Urinary bladder (tissue), 4 donors: ENCODE measurements around the gene FFAR4. TPM values are rescaled to one million over a fixed set of nuclear protein-coding genes. Genes with fewer than 3 reads are reported as not detected.

Experiments used
- DNase-seq: peaks from one replicate; pipeline ENCODE4 v3.0.0-alpha.2; 2015; ENCODE audit errors: extremely low spot score
- H3K27ac ChIP-seq: one replicate; pipeline ENCODE4 v1.5.1; 2013; ENCODE audit warnings: low read depth, mild to moderate bottlenecking, moderate library complexity
- H3K36me3 ChIP-seq: one replicate; pipeline ENCODE4 v1.6.1; 2013; ENCODE audit warnings: mild to moderate bottlenecking, moderate library complexity; ENCODE audit not compliant: insufficient read depth
- H3K4me1 ChIP-seq: one replicate; pipeline ENCODE4 v1.6.1; 2013; ENCODE audit warnings: mild to moderate bottlenecking, moderate library complexity; ENCODE audit not compliant: insufficient read depth
- H3K4me3 ChIP-seq: one replicate; pipeline ENCODE4 v1.5.1; 2013; ENCODE audit warnings: low read depth, low read length
- WGBS: extraction: QIAGEN DNeasy Blood & Tissue Kit; methylation state at CpG from one replicate; pipeline ENCODE4 v1.1.7; 2013; 5-methylcytosine and 5-hydroxymethylcytosine counted together
- polyA plus RNA-seq: library from polyadenylated mRNA; stranded (reverse); fragments of 200-250 nt; gene quantifications from one replicate; pipeline ENCODE4 v1.2.3, GENCODE V29; 2013
- total RNA-seq: library from RNA; depleted of rRNA; stranded (reverse); fragments of >200 nt; gene quantifications from one replicate; pipeline ENCODE4 v1.2.3, GENCODE V29; 2014
- donor health status: healthy with polysubstance abuse.
- donor health status: healthy.

FFAR4 gene
- total and polyA plus RNA-seq, 2 donors = 0.16 to 0.25 TPM

DNA sequence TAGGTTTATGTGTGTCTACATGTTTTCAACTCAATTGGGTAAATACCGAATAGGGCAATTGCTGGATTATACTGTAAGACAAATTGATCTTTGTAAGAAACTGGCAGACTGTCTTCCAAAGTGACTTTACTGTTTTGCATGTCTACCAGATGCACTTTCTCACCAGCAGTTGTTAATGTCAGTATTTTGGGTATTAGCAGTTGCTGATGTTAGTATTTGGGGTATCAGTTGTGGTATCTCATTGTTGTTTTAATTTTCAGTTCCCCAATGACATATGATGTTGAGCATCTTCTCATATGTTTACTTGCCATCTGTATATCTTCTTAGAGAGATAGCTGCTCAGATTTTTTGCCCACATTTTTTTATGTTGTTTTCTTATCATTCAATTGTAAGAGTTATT is 56.5 kb downstream of the FFAR4 start:
- Histone ChIP-seq H3K36me3 (no peaks in the 10 kb centered on the region), H3K27ac (no peak overlapping the region), H3K4me1 (no peaks in the 10 kb centered on the region), H3K4me3 (no peak overlapping the region)
- no peak for DNase-seq
- 66% methylated on average over 1 of the region's 1 CpG for WGBS

DNA sequence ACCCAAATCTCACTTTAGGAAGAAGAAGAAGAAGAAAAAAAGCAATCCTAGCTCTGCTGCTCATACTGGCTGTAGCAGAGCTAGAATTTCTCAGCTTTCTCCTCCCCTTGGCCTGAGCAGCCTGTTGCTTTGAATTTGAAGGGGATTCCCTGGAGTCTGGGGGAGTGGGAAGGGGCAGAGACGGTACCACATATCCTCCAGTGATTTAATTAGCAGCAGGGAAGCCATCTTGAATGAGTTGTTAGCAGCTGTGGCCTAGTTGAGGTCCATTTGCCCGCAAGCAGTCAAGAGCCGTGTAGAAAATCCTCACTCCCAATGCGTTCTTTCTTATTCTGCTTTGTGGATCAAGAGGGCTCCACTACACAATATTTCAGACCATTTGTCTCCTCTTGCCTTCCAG is 62.4 kb downstream of the FFAR4 start:
- H3K27ac ChIP-seq = no peak overlapping the region
- DNase-seq = no peak
- WGBS = 84% methylated on average over 4 of the region's 4 CpGs
- H3K4me3 ChIP-seq = no peak overlapping the region
- no peaks in the 10 kb centered on the region for H3K4me1 ChIP-seq
- no peaks in the 10 kb centered on the region for H3K36me3 ChIP-seq

DNA sequence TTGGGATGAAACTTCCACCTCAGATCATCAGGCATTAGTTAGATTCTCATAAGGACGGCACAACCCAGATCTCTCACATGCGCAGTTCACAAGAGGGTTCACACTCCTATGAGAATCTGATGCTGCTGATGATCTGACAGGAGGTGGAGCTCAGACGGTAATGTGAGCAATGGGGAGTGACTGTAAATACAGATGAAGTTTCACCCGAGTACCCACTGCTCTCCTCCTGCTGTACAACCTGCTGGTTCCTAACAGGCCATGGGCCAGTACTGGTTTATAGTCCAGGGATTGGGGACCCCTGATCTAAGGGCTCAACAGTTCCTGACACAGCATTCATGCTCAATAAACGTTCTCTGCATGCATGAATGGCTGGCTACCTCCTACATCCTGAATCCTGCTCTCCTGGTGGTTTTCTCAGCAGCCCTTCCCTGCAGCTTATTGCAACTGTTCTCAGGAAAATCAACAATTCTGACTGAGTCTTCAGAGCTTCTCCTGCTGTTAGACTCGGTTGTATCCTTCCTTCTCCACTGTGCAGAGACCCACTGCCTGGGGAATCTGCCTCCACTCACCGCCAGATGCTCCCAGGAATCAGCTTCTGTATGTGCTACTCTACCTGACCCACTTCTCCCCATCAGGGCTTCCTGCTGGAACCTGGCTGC is 63.3 kb downstream of the FFAR4 start:
- 60% methylated on average over 7 of the region's 7 CpGs for WGBS
- DNase-seq = no peak
- no peak overlapping the region for H3K27ac ChIP-seq

DNA sequence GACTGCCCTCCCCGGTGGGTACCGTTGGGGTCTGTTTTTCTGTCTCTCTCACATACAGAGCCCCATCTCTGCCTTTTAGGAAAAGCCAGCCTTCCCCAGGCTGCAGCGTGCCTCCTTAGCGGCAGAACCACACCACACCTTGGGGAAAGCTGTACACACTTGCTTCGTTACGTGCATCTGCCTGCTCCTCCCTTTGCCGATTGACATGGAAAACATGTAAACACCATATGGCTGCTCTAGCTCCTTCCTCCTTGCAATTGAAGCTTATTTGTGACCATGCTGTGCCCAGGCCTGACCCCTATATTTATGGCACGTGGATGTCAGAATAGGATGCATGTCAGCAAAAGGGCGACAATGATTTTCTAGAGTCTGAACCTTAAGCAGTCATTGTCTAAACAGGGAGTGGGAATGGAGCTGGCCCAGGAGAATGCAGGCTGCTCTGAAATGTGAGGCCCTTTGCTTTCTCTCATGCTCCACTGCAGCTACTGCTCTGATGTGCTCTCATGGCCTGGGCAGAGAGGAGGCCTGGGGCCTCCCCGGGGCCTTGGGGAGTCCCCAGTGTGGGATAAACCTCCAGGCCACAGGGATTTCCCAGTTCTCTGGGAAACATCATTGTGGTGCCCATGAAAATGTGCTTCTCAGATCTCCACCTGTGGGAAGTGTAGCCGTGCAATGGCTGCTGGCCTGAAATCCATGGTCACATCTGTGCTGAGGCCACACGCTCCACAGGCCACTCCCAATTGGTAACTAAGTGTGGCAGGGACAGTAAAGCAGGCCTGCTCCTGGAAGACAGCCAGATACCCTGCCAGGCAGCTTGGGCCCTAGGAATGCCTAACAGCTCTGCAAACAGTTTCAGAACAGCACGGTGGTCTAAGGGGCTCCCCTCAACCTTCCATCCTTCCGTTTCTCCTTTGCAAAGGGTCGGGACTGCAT is 64.4 kb downstream of the FFAR4 start:
- DNase-seq = no peak
- no peaks in the 10 kb centered on the region for H3K4me1 ChIP-seq
- H3K4me3 ChIP-seq = no peak overlapping the region
- no peaks in the 10 kb centered on the region for H3K36me3 ChIP-seq
- 74% methylated on average over 15 of the region's 15 CpGs for WGBS
- H3K27ac ChIP-seq = no peak overlapping the region

More for the DNA sequence above, 63.3 kb downstream of the FFAR4 start:
- H3K4me1 ChIP-seq = no peaks in the 10 kb centered on the region
- H3K36me3 ChIP-seq = no peaks in the 10 kb centered on the region
- H3K4me3 ChIP-seq = no peak overlapping the region

Other genes starting within 250 kb of the FFAR4 start
- gene MYOF, start 84.3 kb upstream of the FFAR4 start, total RNA-seq = 99.1 TPM
- 61.3 TPM for gene MYOF, start 84.3 kb upstream of the FFAR4 start, polyA plus RNA-seq
- 23.6 TPM for gene CEP55, start 70.1 kb upstream of the FFAR4 start, total RNA-seq
- 0.48 TPM for gene CEP55, start 70.1 kb upstream of the FFAR4 start, polyA plus RNA-seq
- gene RBP4, start 34.6 kb downstream of the FFAR4 start, total RNA-seq = 1.9 TPM
- gene RBP4, start 34.6 kb downstream of the FFAR4 start, polyA plus RNA-seq = 40.6 TPM
- not detected for gene PDE6C, start 45.9 kb downstream of the FFAR4 start, total RNA-seq
- 0.06 TPM for gene PDE6C, start 45.9 kb downstream of the FFAR4 start, polyA plus RNA-seq
- gene FRA10AC1, start 135.9 kb downstream of the FFAR4 start, total RNA-seq = 65.6 TPM
- 9.1 TPM for gene FRA10AC1, start 135.9 kb downstream of the FFAR4 start, polyA plus RNA-seq
- gene LGI1, start 191.3 kb downstream of the FFAR4 start, total RNA-seq = 11.2 TPM
- 1.8 TPM for gene LGI1, start 191.3 kb downstream of the FFAR4 start, polyA plus RNA-seq